ENCODE data around the gene P2RY1. TPM values are rescaled to one million over a fixed set of nuclear protein-coding genes. Genes with fewer than 3 reads are reported as not detected.

Gene P2RY1
- polyA plus RNA-seq, 1 donor (not counting 4 experiments of a cell fraction or from before 2014, with no cell fraction given): 1.1 TPM

- H3K27ac ChIP-seq (ENCODE audit: control insufficient read depth, insufficient read depth, low read length): no peak overlapping the region
- dilution Hi-C loops (cut with MboI; ENCODE audit: extremely low pct_ligation_motif_present, low sequenced_read_pairs): no loop called here
- no peaks in the 10 kb centered on the region for H3K79me2 ChIP-seq (ENCODE audit: control insufficient read depth, insufficient read depth, low read length)
- no peaks in the 10 kb centered on the region for H4K20me1 ChIP-seq (ENCODE audit: control insufficient read depth, extremely low read depth, insufficient read depth, low read length)
- H3K4me3 ChIP-seq (ENCODE audit: control insufficient read depth in 2 of 3, extremely low read depth in 1 of 3, insufficient read depth in 2 of 3, low read depth in 1 of 3, low read length in 3 of 3): no peak overlapping the region
- no peaks in the 10 kb centered on the region for H3K9me3 ChIP-seq (ENCODE audit: control insufficient read depth, low read depth, low read length)
- DNase-seq (ENCODE audit: low read depth, low spot score) (no peak), FAIRE-seq (no peak)
- H3K36me3 ChIP-seq (ENCODE audit: control insufficient read depth in 2 of 2, extremely low read depth in 1 of 2, insufficient read depth in 2 of 2, low read length in 2 of 2): no peaks in the 10 kb centered on the region
- no peaks in the 10 kb centered on the region for H3K4me1 ChIP-seq (ENCODE audit: control insufficient read depth, extremely low read depth, insufficient read depth, low read length)
- no peak overlapping the region for H3K9ac ChIP-seq (ENCODE audit: control insufficient read depth, extremely low read depth, insufficient read depth, low read length)
- no peak overlapping the region for H2AFZ ChIP-seq (ENCODE audit: control insufficient read depth, low read length)
- H3K27me3 ChIP-seq (ENCODE audit: control insufficient read depth, extremely low read depth, insufficient read depth, low read length): no peaks in the 10 kb centered on the region
- no peaks in the 10 kb centered on the region for H3K9me1 ChIP-seq (ENCODE audit: control insufficient read depth, extremely low read depth, insufficient read depth, low read length)
- H3K4me2 ChIP-seq (ENCODE audit: control insufficient read depth, extremely low read depth, insufficient read depth, low read depth, low read length): no peak overlapping the region
- no peak for TF ChIP-seq CTCF (optimal IDR thresholded peaks at IDR 0.05 in 1 of 3, IDR thresholded peaks at IDR 0.05 in 1 of 3, conservative IDR thresholded peaks at IDR 0.05 in 1 of 3; ENCODE audit: extremely low read depth in 1 of 3, insufficient read depth in 2 of 3, low read length in 3 of 3)
- no peak for TF ChIP-seq EZH2 (IDR thresholded peaks at IDR 0.05; ENCODE audit: low read length)
These were observed 15.2 kb downstream of the P2RY1 start for GRCh38 chr3:152849996-152850578.

GRCh38 chr3:152853196-152853595 is 18.3 kb downstream of the P2RY1 start:
- Histone ChIP-seq H3K4me3 (ENCODE audit: control insufficient read depth in 2 of 3, extremely low read depth in 1 of 3, insufficient read depth in 2 of 3, low read depth in 1 of 3, low read length in 3 of 3) (no peak overlapping the region), H3K9me3 (ENCODE audit: control insufficient read depth, low read depth, low read length) (no peaks in the 10 kb centered on the region), H3K36me3 (ENCODE audit: control insufficient read depth in 2 of 2, extremely low read depth in 1 of 2, insufficient read depth in 2 of 2, low read length in 2 of 2) (no peaks in the 10 kb centered on the region), H4K20me1 (ENCODE audit: control insufficient read depth, extremely low read depth, insufficient read depth, low read length) (no peaks in the 10 kb centered on the region), H3K9ac (ENCODE audit: control insufficient read depth, extremely low read depth, insufficient read depth, low read length) (no peak overlapping the region), H3K27ac (ENCODE audit: control insufficient read depth, insufficient read depth, low read length) (no peak overlapping the region), H3K4me1 (ENCODE audit: control insufficient read depth, extremely low read depth, insufficient read depth, low read length) (no peaks in the 10 kb centered on the region), H3K27me3 (ENCODE audit: control insufficient read depth, extremely low read depth, insufficient read depth, low read length) (no peaks in the 10 kb centered on the region), H3K79me2 (ENCODE audit: control insufficient read depth, insufficient read depth, low read length) (no peaks in the 10 kb centered on the region), H3K9me1 (ENCODE audit: control insufficient read depth, extremely low read depth, insufficient read depth, low read length) (no peaks in the 10 kb centered on the region), H3K4me2 (ENCODE audit: control insufficient read depth, extremely low read depth, insufficient read depth, low read depth, low read length) (no peak overlapping the region), H2AFZ (ENCODE audit: control insufficient read depth, low read length) (no peak overlapping the region)
- TF ChIP-seq EZH2 (IDR thresholded peaks at IDR 0.05; ENCODE audit: low read length) (no peak), CTCF (optimal IDR thresholded peaks at IDR 0.05 in 1 of 3, IDR thresholded peaks at IDR 0.05 in 1 of 3, conservative IDR thresholded peaks at IDR 0.05 in 1 of 3; ENCODE audit: extremely low read depth in 1 of 3, insufficient read depth in 2 of 3, low read length in 3 of 3) (no peak)
- dilution Hi-C loops (cut with MboI; ENCODE audit: extremely low pct_ligation_motif_present, low sequenced_read_pairs): no loop called here
- no peak for FAIRE-seq
- no peak for DNase-seq (ENCODE audit: low read depth, low spot score)
